ENCODE data around the gene KBTBD13.

Gene KBTBD13

GRCh38 chr15:65050270-65050669 is 26.3 kb upstream of the KBTBD13 start:
- DNase-seq (ENCODE audit: low read depth, low spot score): no peak
- in situ Hi-C loops (cut with HindIII; ENCODE audit: low sequenced_read_pairs): no loop called here
- TF ChIP-seq CTCF (IDR thresholded peaks at IDR 0.05; ENCODE audit: low read depth, low read length): no peak
- H3K4me3 ChIP-seq (ENCODE audit: low read depth, low read length): no peak overlapping the region

- no peak for DNase-seq (ENCODE audit: low read depth, low spot score)
- in situ Hi-C loops (cut with HindIII; ENCODE audit: low sequenced_read_pairs): no loop called here
- TF ChIP-seq CTCF (IDR thresholded peaks at IDR 0.05; ENCODE audit: low read depth, low read length): no peak
- no peak overlapping the region for H3K4me3 ChIP-seq (ENCODE audit: low read depth, low read length)
Measured at GRCh38 chr15:65051266-65051665, 25.3 kb upstream of the KBTBD13 start.

GRCh38 chr15:65052956-65053355 is 23.6 kb upstream of the KBTBD13 start:
- in situ Hi-C loops (cut with HindIII; ENCODE audit: low sequenced_read_pairs): no loop called here
- no peak for DNase-seq (ENCODE audit: low read depth, low spot score)
- no peak overlapping the region for H3K4me3 ChIP-seq (ENCODE audit: low read depth, low read length)
- no peak for TF ChIP-seq CTCF (IDR thresholded peaks at IDR 0.05; ENCODE audit: low read depth, low read length)

GRCh38 chr15:65054333-65055200 is 22.0 kb upstream of the KBTBD13 start:
- in situ Hi-C loops (cut with HindIII; ENCODE audit: low sequenced_read_pairs): no loop called here
- H3K4me3 ChIP-seq (ENCODE audit: low read depth, low read length): no peak overlapping the region
- peak; percentile 62 for DNase-seq (ENCODE audit: low read depth, low spot score)
- peak; percentile 99 for TF ChIP-seq CTCF (IDR thresholded peaks at IDR 0.05; ENCODE audit: low read depth, low read length)

- peak; percentile 50 for DNase-seq (ENCODE audit: low read depth, low spot score)
- no peak for TF ChIP-seq CTCF (IDR thresholded peaks at IDR 0.05; ENCODE audit: low read depth, low read length)
- in situ Hi-C loops (cut with HindIII; ENCODE audit: low sequenced_read_pairs): no loop called here
- H3K4me3 ChIP-seq (ENCODE audit: low read depth, low read length): no peak overlapping the region
Measured at GRCh38 chr15:65055201-65055870, 21.2 kb upstream of the KBTBD13 start.

GRCh38 chr15:65056106-65056505 is 20.4 kb upstream of the KBTBD13 start:
- in situ Hi-C loops (cut with HindIII; ENCODE audit: low sequenced_read_pairs): no loop called here
- no peak overlapping the region for H3K4me3 ChIP-seq (ENCODE audit: low read depth, low read length)
- DNase-seq (ENCODE audit: low read depth, low spot score): no peak
- TF ChIP-seq CTCF (IDR thresholded peaks at IDR 0.05; ENCODE audit: low read depth, low read length): no peak
